Loucy (cell line): Measurements from ENCODE around the gene ARPC3.

Experiments
- H2AFZ ChIP-seq: fragments of 200-600 bp; sonication (generic); 2 replicates; pipeline ENCODE4 v1.6.0; 2016; ENCODE audit warnings: antibody characterized with exemption, mild to moderate bottlenecking, low read length, moderate library complexity
- H3F3A ChIP-seq: fragments of 200-600 bp; 2 replicates; pipeline ENCODE4 v1.6.0; 2016; ENCODE audit warnings: antibody characterized with exemption, low read depth, mild to moderate bottlenecking
- H3K27me3 ChIP-seq: fragments of 200-600 bp; sonication (generic); 2 replicates; pipeline ENCODE4 v1.6.1; 2014; ENCODE audit warnings: low read length, mild to moderate bottlenecking; ENCODE audit not compliant: insufficient read depth, poor library complexity, severe bottlenecking
- H3K36me3 ChIP-seq: fragments of 200-600 bp; sonication (generic); 2 replicates; pipeline ENCODE4 v1.6.1; 2016; ENCODE audit warnings: low read length; ENCODE audit not compliant: insufficient read depth
- H3K4me1 ChIP-seq: fragments of 200-600 bp; sonication (generic); 2 replicates; pipeline ENCODE4 v1.5.1; 2014; ENCODE audit warnings: low read length, mild to moderate bottlenecking; ENCODE audit not compliant: insufficient read depth, poor library complexity, severe bottlenecking
- H3K4me2 ChIP-seq: fragments of 200-600 bp; sonication (generic); 2 replicates; pipeline ENCODE4 v1.6.0; 2014; ENCODE audit warnings: antibody characterized with exemption, low read length, low read depth, mild to moderate bottlenecking; ENCODE audit not compliant: poor library complexity, severe bottlenecking
- H3K4me3 ChIP-seq: fragments of 200-600 bp; sonication (generic); 2 replicates; pipeline ENCODE4 v1.5.1; 2014; ENCODE audit warnings: low read length, mild to moderate bottlenecking, mixed read lengths; ENCODE audit not compliant: poor library complexity, severe bottlenecking
- H3K79me2 ChIP-seq: fragments of 200-600 bp; sonication (generic); 2 replicates; pipeline ENCODE4 v1.6.1; 2014; ENCODE audit warnings: low read length; ENCODE audit not compliant: insufficient read depth
- H3K9ac ChIP-seq: fragments of 200-600 bp; sonication (generic); 2 replicates; pipeline ENCODE4 v1.6.0; 2014; ENCODE audit warnings: mild to moderate bottlenecking, low read depth, low read length, moderate library complexity; ENCODE audit not compliant: poor library complexity, severe bottlenecking
- H3K9me2 ChIP-seq: fragments of 200-600 bp; sonication (generic); replicated peaks from 2 replicates; pipeline ENCODE4 v1.6.1; 2016; ENCODE audit warnings: low read depth, low read length, mixed read lengths
- H3K9me3 ChIP-seq: fragments of 200-600 bp; sonication (generic); 2 replicates; pipeline ENCODE4 v1.6.1; 2014; ENCODE audit warnings: mild to moderate bottlenecking, antibody characterized with exemption, low read length, low read depth; ENCODE audit not compliant: insufficient read depth
- H4K20me1 ChIP-seq: fragments of 200-600 bp; sonication (generic); 2 replicates; pipeline ENCODE4 v1.6.0; 2014; ENCODE audit warnings: antibody characterized with exemption, low read length, mild to moderate bottlenecking; ENCODE audit not compliant: insufficient read depth, poor library complexity, severe bottlenecking
- EZH2phosphoT487 ChIP-seq: fragments of 200-600 bp; IDR thresholded peaks from 2 replicates; pipeline ENCODE4 v1.6.1; 2018; ENCODE audit warnings: antibody characterized with exemption, mild to moderate bottlenecking, moderate library complexity, borderline replicate concordance
- TF ChIP-seq, protein P1 (sequence below): fragments of 200-600 bp; sonication (generic); conservative IDR thresholded peaks from 2 replicates; pipeline ENCODE4 v1.5.1; 2014; ENCODE audit warnings: mild to moderate bottlenecking, antibody characterized with exemption, low read length

Gene ARPC3

DNA sequence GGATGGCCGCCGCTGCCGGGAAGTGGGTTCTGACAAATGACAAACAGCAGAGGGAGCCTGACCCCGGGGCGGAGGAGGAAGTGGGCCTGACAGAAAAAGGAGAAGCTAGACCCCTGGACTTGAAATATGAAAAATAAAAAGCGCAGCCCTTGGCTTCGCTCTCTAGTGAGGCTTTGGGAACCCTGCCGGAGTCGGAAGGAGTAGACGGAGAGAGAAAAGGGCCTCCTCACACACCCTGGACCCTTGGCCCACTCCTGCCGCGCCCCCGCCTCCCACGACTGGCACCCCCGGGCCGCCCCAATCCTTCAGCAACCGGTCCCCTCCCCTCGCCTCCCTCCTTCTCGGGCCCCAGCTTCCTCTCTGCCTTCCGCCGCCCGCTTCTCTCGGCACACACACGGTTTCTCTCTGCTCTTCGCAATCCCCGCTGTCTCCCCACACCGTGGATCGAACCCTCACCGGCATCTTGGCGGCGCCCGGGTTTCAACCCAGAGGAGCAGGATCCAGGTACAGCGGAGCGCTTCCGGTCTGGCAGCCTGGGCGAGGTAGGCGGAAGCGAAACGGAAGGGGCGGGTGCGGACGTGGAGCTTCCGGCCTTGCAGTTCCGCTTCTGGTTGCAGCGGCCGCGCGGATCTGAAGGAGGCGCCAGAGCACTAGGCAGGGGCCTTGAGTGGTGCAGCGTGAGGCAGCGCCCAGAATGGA lies at the start of gene ARPC3:
Gene ARPC3, minus strand, starts transcription at position 539 of the 699 bp plus-strand sequence. Its CDS starts 77 bp downstream, at position 462.
- H3K4me1 ChIP-seq, result peaks cover 14% of the 10 kb centered on the region
- H3K4me3 ChIP-seq, result peak within 1 kb of the TSS; percentile 83
- peak within 1 kb of the TSS; percentile 87 for H3K4me2 ChIP-seq
- H3K79me2 ChIP-seq, result peaks cover 49% of the 10 kb centered on the region
- H3F3A ChIP-seq, result 0 out of 2 replicates have a peak, but pooled peaks cover 4% of the 10 kb centered on the region
- peaks cover 36% of the 10 kb centered on the region for H3K36me3 ChIP-seq
- peak within 1 kb of the TSS; percentile 81 for H2AFZ ChIP-seq
- TF ChIP-seq, protein P1, sequence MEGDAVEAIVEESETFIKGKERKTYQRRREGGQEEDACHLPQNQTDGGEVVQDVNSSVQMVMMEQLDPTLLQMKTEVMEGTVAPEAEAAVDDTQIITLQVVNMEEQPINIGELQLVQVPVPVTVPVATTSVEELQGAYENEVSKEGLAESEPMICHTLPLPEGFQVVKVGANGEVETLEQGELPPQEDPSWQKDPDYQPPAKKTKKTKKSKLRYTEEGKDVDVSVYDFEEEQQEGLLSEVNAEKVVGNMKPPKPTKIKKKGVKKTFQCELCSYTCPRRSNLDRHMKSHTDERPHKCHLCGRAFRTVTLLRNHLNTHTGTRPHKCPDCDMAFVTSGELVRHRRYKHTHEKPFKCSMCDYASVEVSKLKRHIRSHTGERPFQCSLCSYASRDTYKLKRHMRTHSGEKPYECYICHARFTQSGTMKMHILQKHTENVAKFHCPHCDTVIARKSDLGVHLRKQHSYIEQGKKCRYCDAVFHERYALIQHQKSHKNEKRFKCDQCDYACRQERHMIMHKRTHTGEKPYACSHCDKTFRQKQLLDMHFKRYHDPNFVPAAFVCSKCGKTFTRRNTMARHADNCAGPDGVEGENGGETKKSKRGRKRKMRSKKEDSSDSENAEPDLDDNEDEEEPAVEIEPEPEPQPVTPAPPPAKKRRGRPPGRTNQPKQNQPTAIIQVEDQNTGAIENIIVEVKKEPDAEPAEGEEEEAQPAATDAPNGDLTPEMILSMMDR, result peak; percentile 72
- no peak for TF ChIP-seq EZH2phosphoT487
- peak within 1 kb of the TSS; percentile 96 for H3K9ac ChIP-seq
- H4K20me1 ChIP-seq, result peaks cover 27% of the 10 kb centered on the region
- no peaks in the 10 kb centered on the region for H3K9me2 ChIP-seq
- no peaks in the 10 kb centered on the region for H3K9me3 ChIP-seq
- H3K27me3 ChIP-seq, result no peaks in the 10 kb centered on the region

DNA sequence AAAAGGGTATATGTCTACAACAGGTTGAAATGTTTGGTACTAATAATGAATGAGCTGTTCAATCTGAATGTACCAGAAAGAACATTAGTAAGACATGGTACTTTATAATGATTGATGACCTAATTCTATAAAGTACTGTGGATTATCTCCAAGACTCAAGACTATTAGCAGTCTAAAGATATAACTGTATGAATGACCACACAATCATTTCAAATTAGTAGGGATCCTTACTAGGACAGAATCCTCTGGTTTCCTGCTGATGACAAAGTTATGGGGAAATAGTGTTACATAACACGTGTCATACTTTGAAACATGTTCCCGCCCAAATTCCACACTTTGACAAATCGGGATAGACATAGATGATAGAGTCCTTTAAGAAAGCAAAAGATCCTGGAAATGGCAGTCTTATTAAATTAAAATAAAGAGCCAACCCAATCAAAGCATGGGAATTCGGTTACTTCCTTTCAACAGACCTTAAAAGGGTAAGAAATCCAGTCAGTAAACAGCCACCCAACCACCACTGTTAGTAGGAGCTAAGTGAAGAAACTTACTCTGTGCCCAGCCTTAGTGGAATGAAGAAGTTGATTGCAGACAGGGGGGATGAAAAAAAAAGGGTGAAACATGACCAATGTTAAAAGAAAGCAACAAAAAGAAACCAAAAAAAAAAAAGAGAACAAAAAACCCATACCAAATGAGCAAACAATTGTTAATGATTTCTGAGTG lies 49.0 kb upstream of the ARPC3 start:
- no peak overlapping the region for H2AFZ ChIP-seq
- no peaks in the 10 kb centered on the region for H3F3A ChIP-seq
- no peaks in the 10 kb centered on the region for H3K9me2 ChIP-seq
- no peaks in the 10 kb centered on the region for H3K9me3 ChIP-seq
- H3K9ac ChIP-seq, result peak overlapping the region; percentile 88
- no peaks in the 10 kb centered on the region for H3K27me3 ChIP-seq
- peaks cover 32% of the 10 kb centered on the region for H3K4me1 ChIP-seq
- H3K79me2 ChIP-seq, result peaks cover 57% of the 10 kb centered on the region
- peaks cover 24% of the 10 kb centered on the region for H4K20me1 ChIP-seq
- peaks cover 17% of the 10 kb centered on the region; the same call in 1 of the 2 replicates for H3K36me3 ChIP-seq
- TF ChIP-seq EZH2phosphoT487, result no peak
- TF ChIP-seq, protein P1, result no peak
- peak overlapping the region; percentile 86 for H3K4me3 ChIP-seq
- peak overlapping the region; percentile 95 for H3K4me2 ChIP-seq

DNA sequence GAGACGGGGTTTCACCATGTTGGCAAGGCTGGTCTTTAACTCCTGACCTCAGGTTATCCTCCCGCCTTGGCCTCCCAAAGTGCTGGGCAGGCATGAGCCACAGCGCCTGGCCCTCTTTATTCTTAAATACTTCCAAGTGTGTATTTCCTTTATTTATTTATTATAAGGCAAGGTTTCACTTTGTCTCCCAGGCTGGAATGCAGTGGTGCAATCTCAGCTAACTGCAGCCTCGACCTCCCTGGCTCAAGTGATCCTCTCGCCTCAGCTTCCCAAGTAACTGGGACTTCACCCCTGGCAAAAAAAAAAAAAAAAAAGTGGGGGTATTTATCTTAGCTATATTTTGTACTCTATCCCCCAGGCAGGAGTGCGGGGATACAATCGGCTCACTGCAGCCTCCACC lies 25.3 kb upstream of the ARPC3 start:
- no peak overlapping the region for H3K4me3 ChIP-seq
- H3K4me1 ChIP-seq, result peaks cover 9% of the 10 kb centered on the region
- H3K36me3 ChIP-seq, result no peaks in the 10 kb centered on the region
- H3K9ac ChIP-seq, result no peak overlapping the region
- TF ChIP-seq, protein P1, result no peak
- TF ChIP-seq EZH2phosphoT487, result no peak
- H3K9me2 ChIP-seq, result no peaks in the 10 kb centered on the region
- peaks cover 21% of the 10 kb centered on the region for H3K79me2 ChIP-seq
- H2AFZ ChIP-seq, result no peak overlapping the region
- H4K20me1 ChIP-seq, result peaks cover 5% of the 10 kb centered on the region
- H3K27me3 ChIP-seq, result no peaks in the 10 kb centered on the region
- H3F3A ChIP-seq, result no peaks in the 10 kb centered on the region
- H3K4me2 ChIP-seq, result no peak overlapping the region
- no peaks in the 10 kb centered on the region for H3K9me3 ChIP-seq
